ENCODE results near the gene ADGRA3. TPM values are rescaled to one million over a fixed set of nuclear protein-coding genes. Genes with fewer than 3 reads are reported as not detected.

ADGRA3 gene
- total RNA-seq, 1 experiment from 2014 or later, result 56.5 TPM

DNA sequence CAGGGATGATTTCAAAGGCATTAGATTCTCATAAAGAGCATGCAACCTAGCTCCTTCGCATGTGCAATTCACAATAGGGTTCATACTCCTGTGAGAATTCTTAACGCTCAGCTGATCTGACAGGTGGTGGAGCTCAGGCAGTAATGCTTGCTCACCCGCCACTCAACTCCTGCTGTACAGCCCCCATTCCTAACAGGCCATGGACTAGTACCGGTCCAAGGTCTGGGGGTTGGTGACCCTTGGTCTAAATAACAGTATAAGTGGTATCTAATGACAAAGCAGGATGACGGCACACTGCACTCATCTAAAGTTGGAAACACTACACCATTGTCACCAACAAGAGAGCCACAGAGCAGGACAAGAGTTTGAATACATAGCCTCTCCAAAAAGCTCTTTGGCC is 28.5 kb downstream of the ADGRA3 start:
- TF ChIP-seq, protein P1, sequence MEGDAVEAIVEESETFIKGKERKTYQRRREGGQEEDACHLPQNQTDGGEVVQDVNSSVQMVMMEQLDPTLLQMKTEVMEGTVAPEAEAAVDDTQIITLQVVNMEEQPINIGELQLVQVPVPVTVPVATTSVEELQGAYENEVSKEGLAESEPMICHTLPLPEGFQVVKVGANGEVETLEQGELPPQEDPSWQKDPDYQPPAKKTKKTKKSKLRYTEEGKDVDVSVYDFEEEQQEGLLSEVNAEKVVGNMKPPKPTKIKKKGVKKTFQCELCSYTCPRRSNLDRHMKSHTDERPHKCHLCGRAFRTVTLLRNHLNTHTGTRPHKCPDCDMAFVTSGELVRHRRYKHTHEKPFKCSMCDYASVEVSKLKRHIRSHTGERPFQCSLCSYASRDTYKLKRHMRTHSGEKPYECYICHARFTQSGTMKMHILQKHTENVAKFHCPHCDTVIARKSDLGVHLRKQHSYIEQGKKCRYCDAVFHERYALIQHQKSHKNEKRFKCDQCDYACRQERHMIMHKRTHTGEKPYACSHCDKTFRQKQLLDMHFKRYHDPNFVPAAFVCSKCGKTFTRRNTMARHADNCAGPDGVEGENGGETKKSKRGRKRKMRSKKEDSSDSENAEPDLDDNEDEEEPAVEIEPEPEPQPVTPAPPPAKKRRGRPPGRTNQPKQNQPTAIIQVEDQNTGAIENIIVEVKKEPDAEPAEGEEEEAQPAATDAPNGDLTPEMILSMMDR (conservative IDR thresholded peaks at IDR 0.05), result no peak
- H3K4me2 ChIP-seq (ENCODE audit: insufficient read depth, insufficient read length, low read length), result no peak overlapping the region
- H3K27me3 ChIP-seq (ENCODE audit: insufficient read depth, low read length), result no peaks in the 10 kb centered on the region
- Mint-ChIP-seq H3K27ac (peak overlapping the region in 2 of 3 experiments; percentile 40 to 79; a peak in 2 of 7 replicates), H3K4me1 (peaks cover 51 to 59% of the 10 kb centered on the region in 2 experiments), H3K9me3 (no peaks in the 10 kb centered on the region), H3K27me3 (ENCODE audit: low read depth) (no peaks in the 10 kb centered on the region), H3K4me3 (no peak overlapping the region), H3K36me3 (ENCODE audit: insufficient read depth in 1 of 3, low read depth in 3 of 3) (peaks cover 2 to 7% (median 3%) of the 10 kb centered on the region in 3 experiments; a peak in 3 of 7 replicates)
- H4K91ac ChIP-seq (ENCODE audit: insufficient read length, low read depth, low read length), result no peak overlapping the region
- peaks cover 6% of the 10 kb centered on the region; the same call in 1 of the 2 replicates for H3K4me1 ChIP-seq (ENCODE audit: insufficient read depth, low read length)
- H2BK15ac ChIP-seq (ENCODE audit: low read depth, low read length), result no peak overlapping the region
- no peak overlapping the region for H3T11ph ChIP-seq (ENCODE audit: low read length)
- H3K23me2 ChIP-seq (ENCODE audit: insufficient read length, low read depth, low read length, poor library complexity, severe bottlenecking), result no peaks in the 10 kb centered on the region
- H3K4ac ChIP-seq (ENCODE audit: low read depth, low read length), result no peak overlapping the region
- H2BK5ac ChIP-seq (ENCODE audit: insufficient read length, low read length), result no peak overlapping the region
- no peak overlapping the region for H3K14ac ChIP-seq (ENCODE audit: insufficient read depth, low read length)
- no peak overlapping the region for H3K18ac ChIP-seq (ENCODE audit: insufficient read length, low read depth, low read length)
- WGBS (ENCODE audit: extremely low coverage, insufficient read length, low lambda C conversion rate), result no CpG with 5 or more reads among the region's 5 CpGs
- H3K9ac ChIP-seq (ENCODE audit: extremely low read depth, insufficient read length, low read length), result no peak overlapping the region
- no peaks in the 10 kb centered on the region for H3K79me1 ChIP-seq (ENCODE audit: insufficient read depth, low read depth, low read length, poor library complexity, severe bottlenecking)
- no peak for DNase-seq
- no peak overlapping the region for H4K5ac ChIP-seq (ENCODE audit: insufficient read length, low read depth, low read length)
- no peak overlapping the region for H3K56ac ChIP-seq (ENCODE audit: insufficient read length, low read depth, low read length)
- H4K8ac ChIP-seq (replicated peaks; ENCODE audit: insufficient read length, low read depth, low read length), result no peak overlapping the region
- H4K20me1 ChIP-seq (ENCODE audit: control insufficient read depth, insufficient read depth, insufficient read length), result peaks cover 2% of the 10 kb centered on the region
- H2BK120ac ChIP-seq (ENCODE audit: low read depth, low read length, poor library complexity, severe bottlenecking), result no peak overlapping the region
- H3K79me2 ChIP-seq (ENCODE audit: insufficient read depth, low read length), result peaks cover 31% of the 10 kb centered on the region; the same call in 1 of the 2 replicates
- H2AFZ ChIP-seq (ENCODE audit: low read length), result no peak overlapping the region
- H3K27ac ChIP-seq (ENCODE audit: insufficient read length, low read depth, low read length), result no peak overlapping the region
- H2BK12ac ChIP-seq (ENCODE audit: insufficient read length, low read depth, low read length), result no peak overlapping the region
- H3K23ac ChIP-seq (ENCODE audit: insufficient read length, low read depth, low read length), result no peak overlapping the region
- no peak overlapping the region for H2BK20ac ChIP-seq (ENCODE audit: low read depth, low read length, poor library complexity, severe bottlenecking)
- H3K9me3 ChIP-seq (ENCODE audit: control insufficient read depth, low read depth, low read length), result no peaks in the 10 kb centered on the region
- H2AK5ac ChIP-seq (ENCODE audit: insufficient read length, low read length), result no peak overlapping the region

All from H9 (cell line).